Measurements from ENCODE around the gene MVB12B. TPM values are rescaled to one million over a fixed set of nuclear protein-coding genes. Genes with fewer than 3 reads are reported as not detected.

Gene MVB12B
- total and polyA plus RNA-seq, 2 donors from 2014 or later, result 4.5 to 12.3 TPM

DNA sequence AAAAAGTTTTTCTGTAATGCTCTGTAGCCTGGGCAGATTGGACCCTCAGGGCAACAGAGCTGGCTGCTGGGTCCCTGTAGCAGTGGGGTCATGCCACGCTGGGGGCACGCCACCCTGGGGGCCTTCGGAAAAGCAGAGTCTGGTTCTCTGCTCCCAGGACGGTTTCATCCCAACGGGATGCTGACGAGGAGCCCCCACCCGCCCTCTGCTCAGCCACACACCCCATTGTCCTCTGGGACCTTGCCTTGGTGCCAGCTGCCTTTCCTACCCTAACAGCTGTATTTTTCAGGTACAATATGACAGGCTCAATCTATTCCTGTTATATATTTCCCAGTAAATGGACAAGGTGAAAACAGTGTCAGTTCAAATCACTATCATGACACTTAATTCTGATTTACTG lies 29.0 kb upstream of the MVB12B start:
- Histone ChIP-seq H3K36me3 (ENCODE audit: control insufficient read depth in 2 of 3, insufficient read depth in 3 of 3, low read length in 3 of 3) (no peaks in the 10 kb centered on the region), H3K9ac (ENCODE audit: low read length in 3 of 3) (no peak overlapping the region), H3K27me3 (ENCODE audit: control insufficient read depth, insufficient read depth, low read length) (no peaks in the 10 kb centered on the region), H3K9me3 (ENCODE audit: control insufficient read depth in 2 of 3, insufficient read depth in 1 of 3, low read length in 3 of 3) (no peaks in the 10 kb centered on the region), H3K27ac (ENCODE audit: low read depth in 2 of 2, low read length in 2 of 2) (no peak overlapping the region), H3K4me1 (ENCODE audit: control insufficient read depth in 2 of 3, insufficient read depth in 2 of 3, low read depth in 1 of 3, low read length in 3 of 3) (no peaks in the 10 kb centered on the region), H3K4me3 (ENCODE audit: low read length in 3 of 3) (no peak overlapping the region)
- TF ChIP-seq, protein P1, sequence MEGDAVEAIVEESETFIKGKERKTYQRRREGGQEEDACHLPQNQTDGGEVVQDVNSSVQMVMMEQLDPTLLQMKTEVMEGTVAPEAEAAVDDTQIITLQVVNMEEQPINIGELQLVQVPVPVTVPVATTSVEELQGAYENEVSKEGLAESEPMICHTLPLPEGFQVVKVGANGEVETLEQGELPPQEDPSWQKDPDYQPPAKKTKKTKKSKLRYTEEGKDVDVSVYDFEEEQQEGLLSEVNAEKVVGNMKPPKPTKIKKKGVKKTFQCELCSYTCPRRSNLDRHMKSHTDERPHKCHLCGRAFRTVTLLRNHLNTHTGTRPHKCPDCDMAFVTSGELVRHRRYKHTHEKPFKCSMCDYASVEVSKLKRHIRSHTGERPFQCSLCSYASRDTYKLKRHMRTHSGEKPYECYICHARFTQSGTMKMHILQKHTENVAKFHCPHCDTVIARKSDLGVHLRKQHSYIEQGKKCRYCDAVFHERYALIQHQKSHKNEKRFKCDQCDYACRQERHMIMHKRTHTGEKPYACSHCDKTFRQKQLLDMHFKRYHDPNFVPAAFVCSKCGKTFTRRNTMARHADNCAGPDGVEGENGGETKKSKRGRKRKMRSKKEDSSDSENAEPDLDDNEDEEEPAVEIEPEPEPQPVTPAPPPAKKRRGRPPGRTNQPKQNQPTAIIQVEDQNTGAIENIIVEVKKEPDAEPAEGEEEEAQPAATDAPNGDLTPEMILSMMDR (IDR thresholded peaks at IDR 0.05; ENCODE audit: borderline replicate concordance, extremely low read depth, insufficient read depth), result no peak
- FAIRE-seq, result no peak
- DNase-seq, result no peak
- intact Hi-C loops (cut with DNase I), result no loop called here

DNA sequence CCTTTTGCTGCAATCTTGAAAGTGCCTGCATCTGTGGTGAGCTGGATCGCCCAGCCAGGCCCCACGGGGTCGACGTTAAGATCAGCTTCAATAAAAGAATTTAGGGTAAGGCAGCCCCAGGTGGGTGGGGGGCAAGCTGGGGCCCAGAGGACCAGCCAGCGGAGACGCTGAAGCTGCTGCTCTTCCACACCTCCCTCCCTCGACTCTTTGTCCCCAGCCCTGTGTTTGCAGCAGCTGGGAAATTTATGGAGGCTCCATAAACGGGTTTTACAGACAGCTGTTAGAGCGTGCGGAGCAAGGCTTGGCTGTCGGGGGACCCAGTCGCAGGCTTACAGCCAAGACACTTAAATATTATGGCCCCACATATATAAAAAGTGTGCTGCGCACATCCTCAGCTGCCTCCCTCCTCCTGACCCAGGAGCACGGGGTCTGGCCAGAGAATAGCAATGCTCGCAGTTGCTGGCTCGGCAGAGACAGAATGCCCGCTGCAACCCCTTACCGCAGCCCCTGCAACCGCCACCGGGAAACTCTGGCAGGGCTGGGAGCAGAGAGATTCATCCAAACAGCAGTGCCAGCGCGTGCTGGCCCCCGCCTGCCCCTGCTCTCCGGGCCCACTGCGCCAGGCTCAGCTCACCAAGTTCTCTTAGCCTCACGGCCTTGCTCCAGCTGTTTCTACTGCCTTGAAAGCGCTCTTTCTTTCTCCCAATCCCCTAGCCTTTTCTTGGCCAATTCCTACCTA lies 28.4 kb upstream of the MVB12B start:
- FAIRE-seq (no peak), DNase-seq (peak in 4 of 5 donors; percentile 61 to 90 (median 74))
- TF ChIP-seq, protein P1 (IDR thresholded peaks at IDR 0.05; ENCODE audit: borderline replicate concordance, extremely low read depth, insufficient read depth), result no peak
- Histone ChIP-seq H3K4me3 (ENCODE audit: low read length in 3 of 3) (no peak overlapping the region), H3K4me1 (ENCODE audit: control insufficient read depth in 2 of 3, insufficient read depth in 2 of 3, low read depth in 1 of 3, low read length in 3 of 3) (no peaks in the 10 kb centered on the region), H3K9me3 (ENCODE audit: control insufficient read depth in 2 of 3, insufficient read depth in 1 of 3, low read length in 3 of 3) (no peaks in the 10 kb centered on the region), H3K27ac (ENCODE audit: low read depth in 2 of 2, low read length in 2 of 2) (no peak overlapping the region), H3K9ac (ENCODE audit: low read length in 3 of 3) (no peak overlapping the region), H3K27me3 (ENCODE audit: control insufficient read depth, insufficient read depth, low read length) (no peaks in the 10 kb centered on the region), H3K36me3 (ENCODE audit: control insufficient read depth in 2 of 3, insufficient read depth in 3 of 3, low read length in 3 of 3) (no peaks in the 10 kb centered on the region)
- intact Hi-C loops (cut with DNase I), result no loop called here

GRCh38 chr9:126299706-126300276 lies 26.8 kb upstream of the MVB12B start:
- Histone ChIP-seq H3K4me3 (ENCODE audit: low read length in 3 of 3) (no peak overlapping the region), H3K9ac (ENCODE audit: low read length in 3 of 3) (no peak overlapping the region), H3K27ac (ENCODE audit: low read depth in 2 of 2, low read length in 2 of 2) (no peak overlapping the region), H3K27me3 (ENCODE audit: control insufficient read depth, insufficient read depth, low read length) (no peaks in the 10 kb centered on the region), H3K36me3 (ENCODE audit: control insufficient read depth in 2 of 3, insufficient read depth in 3 of 3, low read length in 3 of 3) (no peaks in the 10 kb centered on the region), H3K4me1 (ENCODE audit: control insufficient read depth in 2 of 3, insufficient read depth in 2 of 3, low read depth in 1 of 3, low read length in 3 of 3) (no peaks in the 10 kb centered on the region), H3K9me3 (ENCODE audit: control insufficient read depth in 2 of 3, insufficient read depth in 1 of 3, low read length in 3 of 3) (no peaks in the 10 kb centered on the region)
- intact Hi-C loops (cut with DNase I), result loop anchor here (10.0 kb wide), 1 partner anchor 95 kb away; no protein-coding TSS in a partner anchor
- FAIRE-seq, result no peak
- TF ChIP-seq, protein P1 (IDR thresholded peaks at IDR 0.05; ENCODE audit: borderline replicate concordance, extremely low read depth, insufficient read depth), result no peak
- DNase-seq, result no peak

Data from kidney (tissue), 14 donors.